ENCODE results near the gene TMEM170B.
"Not testable (repeated sequence)": the region's sequence is repeated elsewhere in the genome, so short reads cannot be mapped to it uniquely, and the experiment has no call there.

The TMEM170B gene

DNA sequence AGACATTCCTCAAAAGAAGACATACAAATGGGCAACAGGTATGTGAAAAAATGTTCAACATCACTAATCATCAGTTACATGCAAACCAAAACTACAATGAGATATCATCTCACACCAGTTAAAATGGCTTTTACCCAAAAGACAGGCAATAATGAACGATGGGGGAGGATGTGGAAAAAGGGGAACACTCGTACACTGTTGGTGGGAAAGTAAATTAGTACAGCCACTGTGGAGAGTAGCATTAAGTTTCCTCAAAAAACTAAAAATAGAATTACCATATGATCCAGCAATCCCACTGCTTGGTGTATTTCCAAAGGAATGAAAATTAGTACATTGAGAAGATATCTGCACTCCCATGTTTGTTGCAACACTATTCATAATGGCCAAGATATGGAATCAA is 8.6 kb upstream of the TMEM170B start:
- DNase-seq (ENCODE audit: low spot score): no peak

DNA sequence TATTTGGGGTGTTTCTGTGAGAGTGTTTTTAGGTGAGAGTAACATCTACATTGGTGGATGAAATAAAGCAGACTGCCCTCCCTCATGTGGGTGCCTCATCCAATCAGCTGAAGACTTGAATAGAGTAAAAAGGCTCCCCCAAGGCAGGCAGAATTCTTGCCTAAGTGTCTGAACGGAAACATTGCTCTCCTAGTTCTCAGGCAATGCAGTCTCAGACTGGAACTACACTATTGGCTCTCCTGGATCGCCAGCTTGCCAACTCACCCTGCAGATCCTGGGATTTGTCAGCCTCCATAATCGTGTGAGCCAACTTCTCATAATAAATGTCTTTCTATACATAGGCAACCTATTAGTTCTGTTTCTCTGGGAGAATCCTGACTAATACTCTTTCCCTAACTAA is 5.5 kb upstream of the TMEM170B start:
- DNase-seq (ENCODE audit: low spot score): no peak

DNA sequence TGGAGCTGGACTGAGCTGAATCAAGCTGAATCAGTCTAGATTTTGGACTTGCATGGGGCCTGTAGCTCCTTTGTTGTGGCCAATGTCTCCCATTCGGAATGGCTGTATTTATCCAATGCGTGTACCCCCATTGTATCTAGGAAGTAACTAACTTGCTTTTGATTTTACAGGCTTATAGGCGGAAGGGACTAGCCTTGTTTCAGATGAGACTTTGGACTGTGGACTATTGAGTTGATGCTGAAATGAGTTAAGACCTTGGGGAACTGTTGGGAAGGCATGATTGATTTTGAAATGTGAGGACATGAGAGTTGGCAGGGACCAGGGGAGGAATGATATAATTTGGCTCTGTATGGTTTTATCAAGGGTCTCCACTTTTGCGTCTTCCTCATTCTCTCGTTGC is 3.0 kb upstream of the TMEM170B start:
- DNase-seq (ENCODE audit: low spot score): no peak

DNA sequence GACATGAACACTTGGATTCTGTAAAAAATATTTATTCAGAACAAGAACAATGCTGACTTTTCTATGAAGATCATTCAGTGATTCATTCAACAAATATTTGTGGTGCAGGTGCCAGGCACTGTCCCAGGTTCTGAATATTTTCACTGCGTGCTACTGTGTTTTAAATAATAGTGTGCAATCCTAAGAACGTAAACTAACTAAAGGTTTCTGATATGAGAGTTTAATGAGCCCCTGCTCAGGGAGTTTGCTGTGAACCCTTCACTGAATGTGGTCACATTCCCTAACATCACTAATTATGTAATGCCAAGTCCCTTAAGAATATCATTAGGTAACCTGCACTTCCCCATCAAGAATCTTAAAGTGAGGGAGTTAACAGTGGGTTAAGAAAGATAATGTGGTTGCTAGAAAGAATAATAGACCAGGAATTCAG is 1.7 kb upstream of the TMEM170B start:
- no peak for DNase-seq (ENCODE audit: low spot score)

DNA sequence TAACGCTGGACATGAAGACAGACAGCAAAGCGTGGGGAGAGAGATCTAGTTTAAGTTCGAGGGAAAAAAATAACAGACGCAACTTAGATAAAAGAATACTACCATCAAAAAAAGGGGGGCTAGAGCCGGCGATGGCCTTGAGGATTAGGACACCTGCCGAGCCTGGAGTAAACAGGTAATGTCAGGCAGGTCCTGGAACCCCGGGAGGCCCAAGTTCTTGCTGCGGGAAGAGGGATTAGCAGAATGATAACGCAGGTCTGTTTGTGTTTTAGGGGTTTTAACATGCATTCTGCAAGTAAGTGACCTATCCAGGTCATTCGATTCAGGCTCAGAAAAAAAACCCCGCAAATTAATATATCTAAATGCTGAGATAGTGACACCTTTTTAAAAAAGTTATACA is 754 bp upstream of the TMEM170B start:
- no peak for DNase-seq (ENCODE audit: low spot score)

DNA sequence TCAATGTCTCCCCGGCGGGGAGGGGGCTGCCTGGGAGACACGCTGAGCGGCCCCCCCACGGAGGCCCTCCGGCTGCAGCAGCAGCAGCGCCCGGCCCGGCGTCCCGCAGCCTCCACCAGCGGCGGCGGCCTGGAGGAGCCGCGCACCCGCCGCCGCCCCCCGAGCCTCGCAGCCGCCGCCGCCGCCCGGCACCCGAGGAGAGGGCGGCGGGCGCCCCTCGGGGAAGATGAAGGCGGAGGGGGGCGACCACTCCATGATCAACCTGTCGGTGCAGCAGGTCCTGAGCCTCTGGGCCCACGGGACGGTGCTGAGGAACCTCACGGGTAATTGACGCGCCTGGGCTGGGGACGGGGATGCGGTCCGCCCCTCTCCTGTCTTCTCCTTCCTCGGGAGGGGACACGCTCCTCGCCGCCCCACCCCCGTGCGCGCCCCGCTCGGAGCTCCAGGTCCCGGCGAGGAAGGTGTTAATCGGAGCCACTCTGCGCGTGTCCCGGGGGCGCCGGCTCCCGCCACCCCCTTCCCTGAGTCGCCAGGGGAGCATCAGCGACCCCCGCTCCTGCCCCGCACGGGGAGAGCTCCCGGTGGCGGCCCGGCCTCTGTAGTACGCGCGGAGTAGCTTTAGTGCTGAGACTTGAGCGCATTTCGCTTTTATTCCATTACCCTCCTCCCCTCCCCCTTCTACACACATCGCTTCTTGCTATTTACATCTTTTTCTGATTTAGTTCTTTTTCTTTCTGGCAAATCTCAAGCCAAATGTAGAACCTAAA is 686 bp downstream of the TMEM170B start:
- peak; percentile 18 for DNase-seq (ENCODE audit: low spot score)

DNA sequence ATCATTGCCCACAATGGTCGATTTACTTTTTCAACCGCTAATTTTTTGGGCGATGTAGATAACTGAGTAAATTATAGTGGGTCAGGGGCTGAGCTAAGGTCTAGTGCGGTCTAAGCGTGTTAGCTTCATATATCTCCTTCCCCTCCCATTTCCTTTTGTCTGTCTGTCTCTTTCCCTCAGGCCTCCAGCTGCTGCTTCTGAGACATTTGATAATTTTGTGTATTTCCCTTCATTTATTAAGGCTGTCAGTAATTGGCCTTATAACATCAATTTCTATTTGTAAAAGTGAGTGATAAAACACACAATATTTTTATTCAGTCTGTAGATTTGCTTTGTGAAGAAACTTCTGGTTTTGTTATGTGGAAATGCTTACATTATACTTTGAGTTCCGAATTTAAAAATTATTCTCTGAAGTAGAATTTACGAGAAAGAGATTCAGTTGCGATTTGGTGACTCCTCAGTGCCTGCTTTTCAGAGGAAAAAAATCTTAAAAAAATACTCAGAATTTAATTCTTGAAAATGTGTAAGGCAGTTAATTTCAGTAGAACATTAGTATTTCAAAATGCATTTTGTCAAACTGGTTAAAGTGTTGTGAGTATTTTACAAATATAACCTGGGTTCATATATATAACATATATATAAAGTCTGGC is 1.4 kb downstream of the TMEM170B start:
- no peak for DNase-seq (ENCODE audit: low spot score)

DNA sequence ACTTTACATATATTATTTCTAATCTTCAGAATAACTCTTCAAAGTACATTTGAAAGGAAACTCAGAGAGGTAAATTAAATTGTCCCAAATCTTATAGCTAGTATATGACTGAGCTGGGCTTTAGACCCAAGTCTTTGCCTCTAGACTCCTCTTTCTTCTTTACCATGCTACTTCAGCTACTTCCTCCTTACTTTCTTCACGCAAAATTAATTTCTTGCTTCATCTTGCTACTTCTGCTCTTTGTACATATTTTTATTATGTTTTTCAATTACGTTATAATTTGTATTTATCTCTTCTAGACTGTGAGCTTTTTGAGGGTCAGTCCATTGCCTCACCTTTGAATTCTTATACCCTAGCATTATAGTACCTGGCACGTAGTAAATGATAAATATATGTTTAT is 5.3 kb downstream of the TMEM170B start:
- DNase-seq (ENCODE audit: low spot score): no peak

DNA sequence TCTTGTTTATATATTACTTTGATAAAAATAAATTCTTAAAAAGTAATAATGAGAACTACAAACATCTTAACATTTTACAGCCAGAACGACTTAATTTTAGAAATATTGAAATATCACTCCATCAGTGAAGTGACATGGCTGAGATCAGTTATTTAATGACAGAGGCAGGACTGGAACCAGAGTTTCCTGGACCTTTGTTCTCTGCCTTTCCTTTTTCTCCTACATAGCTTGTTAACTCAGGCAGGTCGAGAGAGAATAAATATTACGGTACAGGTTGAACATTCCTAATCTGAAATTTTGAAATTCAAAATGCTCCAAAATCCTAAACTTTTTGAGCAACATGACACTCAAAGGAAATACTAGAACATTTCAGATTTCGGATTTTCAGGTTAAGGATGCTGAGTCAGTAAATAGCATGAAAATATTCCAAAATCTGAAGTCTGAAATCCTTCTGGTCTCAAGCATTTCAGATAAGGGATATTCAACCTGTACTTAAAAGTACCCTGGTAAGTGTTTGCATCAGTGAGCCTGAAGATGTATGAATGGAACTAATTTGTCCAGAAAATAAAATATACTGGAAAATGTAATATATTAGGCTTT is 6.5 kb downstream of the TMEM170B start:
- DNase-seq (ENCODE audit: low spot score): no peak

DNA sequence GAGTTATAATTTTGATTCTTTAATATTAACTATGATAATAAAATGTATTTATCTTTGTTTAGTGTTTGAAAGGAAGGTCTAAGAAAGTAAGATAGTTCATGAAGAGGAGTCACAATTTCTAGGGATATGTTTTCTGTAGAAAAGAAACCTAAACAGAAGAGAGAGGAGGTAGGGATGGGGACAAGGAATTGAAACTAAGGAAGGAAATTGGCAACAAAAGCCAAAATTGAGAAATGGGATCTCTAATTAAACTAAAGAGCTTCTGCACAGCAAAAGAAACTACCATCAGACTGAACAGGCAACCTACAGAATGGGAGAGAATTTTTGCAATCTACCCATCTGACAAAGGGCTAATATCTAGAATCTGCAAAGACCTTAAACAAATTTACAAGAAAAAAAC is 10.3 kb downstream of the TMEM170B start:
- not testable (repeated sequence) for DNase-seq (ENCODE audit: low spot score)

DNA sequence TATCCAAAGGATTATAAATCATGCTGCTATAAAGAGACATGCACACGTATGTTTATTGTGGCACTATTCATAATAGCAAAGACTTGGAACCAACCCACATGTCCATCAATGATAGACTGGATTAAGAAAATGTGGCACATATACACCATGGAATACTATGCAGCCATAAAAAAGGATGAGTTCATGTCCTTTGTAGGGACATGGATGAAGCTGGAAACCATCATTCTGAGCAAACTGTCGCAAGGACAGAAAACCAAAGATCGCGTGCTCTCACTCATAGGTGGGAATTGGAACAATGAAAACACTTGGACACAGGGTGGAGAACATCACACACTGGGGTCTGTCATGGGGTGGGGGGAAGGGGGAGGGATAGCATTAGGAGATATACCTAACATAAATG is 11.0 kb downstream of the TMEM170B start:
- not testable (repeated sequence) for DNase-seq (ENCODE audit: low spot score)

DNA sequence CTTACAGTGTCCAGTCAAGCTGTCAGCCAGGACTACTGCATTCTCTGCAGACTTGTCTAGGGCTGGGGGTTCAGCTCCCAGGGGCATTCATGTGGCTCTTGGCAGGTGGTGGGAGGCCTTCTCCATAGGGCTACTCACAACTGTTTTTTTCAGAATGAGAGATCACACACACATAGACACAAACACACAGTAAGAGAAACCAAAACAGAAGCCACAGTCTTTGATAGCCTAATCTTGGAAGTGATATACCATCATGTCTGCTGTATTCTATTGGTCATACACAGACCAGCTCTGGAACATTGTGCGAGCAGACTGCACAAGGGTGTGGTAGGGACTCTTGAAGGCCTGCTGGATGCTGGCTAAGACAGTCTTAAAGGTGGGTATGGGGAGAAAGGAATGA is 13.5 kb downstream of the TMEM170B start:
- DNase-seq (ENCODE audit: low spot score): no peak

DNA sequence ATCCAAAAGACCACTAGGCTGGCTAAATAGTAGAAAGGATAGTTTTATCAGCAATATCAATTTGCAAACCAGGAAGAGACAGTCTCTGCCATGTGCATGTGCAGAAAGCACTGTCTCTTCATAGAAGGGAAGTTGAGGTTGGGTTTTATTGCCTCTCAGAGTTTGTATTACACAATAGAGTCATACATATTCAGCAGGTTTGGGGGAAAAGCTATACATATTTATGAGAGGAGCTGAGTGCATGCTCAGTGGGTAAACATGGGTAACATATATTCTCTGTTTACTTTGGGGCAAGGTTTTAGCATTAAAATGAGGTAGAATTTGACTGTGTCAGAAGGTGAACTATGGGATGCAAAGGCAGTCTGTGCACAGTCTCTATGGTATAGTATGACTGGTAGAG is 14.9 kb downstream of the TMEM170B start:
- no peak for DNase-seq (ENCODE audit: low spot score)

DNA sequence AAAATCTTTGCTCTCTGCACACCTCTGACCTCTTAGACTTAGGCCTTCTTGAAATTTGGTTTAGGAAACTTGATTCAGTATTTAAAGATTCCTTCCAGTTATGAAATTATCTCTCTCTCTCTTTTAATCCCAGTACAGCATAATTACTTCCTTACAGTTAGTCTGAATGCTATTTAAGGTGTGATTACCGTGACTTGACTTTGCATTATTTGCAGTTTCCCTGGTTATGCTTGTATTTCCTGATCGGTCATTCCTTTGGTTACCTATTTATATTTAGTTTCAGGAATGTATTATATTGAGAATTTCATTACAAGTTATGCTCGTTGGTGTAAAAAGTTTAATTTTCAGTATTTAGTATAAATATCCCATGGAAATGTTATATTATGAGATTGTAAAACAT is 16.3 kb downstream of the TMEM170B start:
- no peak for DNase-seq (ENCODE audit: low spot score)

DNA sequence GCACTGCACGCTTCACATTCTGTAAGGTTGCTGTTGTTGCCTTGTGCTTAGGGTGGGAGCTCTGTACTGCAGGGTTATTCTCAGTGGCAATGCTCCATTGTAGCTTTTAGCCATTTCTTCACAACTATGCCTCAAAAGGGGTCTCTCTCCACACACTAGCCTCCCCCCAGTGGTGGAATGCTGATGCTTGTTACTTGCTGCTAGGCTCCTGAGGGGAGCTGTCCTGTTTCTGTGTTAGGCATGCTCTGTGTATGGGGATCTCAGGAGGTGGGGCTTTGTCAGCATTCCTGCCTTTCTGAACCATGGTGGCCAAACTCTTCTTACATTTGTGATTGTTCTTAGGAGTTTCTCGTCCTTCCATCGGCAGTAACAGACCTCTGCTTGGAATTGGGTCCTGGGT is 18.8 kb downstream of the TMEM170B start:
- no peak for DNase-seq (ENCODE audit: low spot score)

DNA sequence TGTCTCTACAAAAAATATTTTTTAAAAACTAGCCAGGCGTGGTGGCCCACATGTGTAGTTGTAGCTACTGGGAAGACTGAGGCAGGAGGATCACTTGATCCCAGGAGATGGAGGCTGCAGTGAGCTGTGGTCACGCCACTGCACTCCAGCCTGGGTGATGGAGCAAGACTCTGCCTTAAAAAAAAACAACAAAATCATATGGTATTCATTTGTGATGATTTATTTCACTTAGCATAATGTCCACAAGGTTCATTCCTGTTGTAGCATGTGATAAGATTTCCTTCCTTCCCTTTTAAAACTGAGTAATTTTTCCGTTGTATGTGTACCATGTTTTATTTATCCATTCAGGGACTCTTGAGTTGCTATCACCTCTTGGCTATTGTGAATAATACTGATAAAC is 26.2 kb downstream of the TMEM170B start:
- DNase-seq (ENCODE audit: low spot score): no peak

DNA sequence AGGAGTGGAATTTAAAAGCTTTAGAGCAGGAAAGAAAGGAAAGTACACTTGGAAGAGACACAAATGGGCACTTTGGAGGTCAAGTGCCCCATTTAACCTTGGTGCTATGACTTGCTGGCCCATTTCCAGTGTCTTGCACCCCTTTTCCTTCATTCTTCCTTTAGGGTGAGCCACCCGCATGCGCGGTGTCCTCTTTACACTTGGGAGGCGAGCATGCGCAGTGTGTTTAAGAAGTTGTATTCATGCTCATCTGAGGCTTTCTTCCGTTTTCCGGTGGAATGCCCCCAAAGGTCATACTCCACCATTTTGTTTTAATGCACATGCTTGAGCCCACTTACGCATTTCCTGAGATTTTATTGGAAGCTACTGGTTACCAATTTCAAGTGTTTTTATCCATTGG is 29.1 kb downstream of the TMEM170B start:
- DNase-seq (ENCODE audit: low spot score): no peak

DNA sequence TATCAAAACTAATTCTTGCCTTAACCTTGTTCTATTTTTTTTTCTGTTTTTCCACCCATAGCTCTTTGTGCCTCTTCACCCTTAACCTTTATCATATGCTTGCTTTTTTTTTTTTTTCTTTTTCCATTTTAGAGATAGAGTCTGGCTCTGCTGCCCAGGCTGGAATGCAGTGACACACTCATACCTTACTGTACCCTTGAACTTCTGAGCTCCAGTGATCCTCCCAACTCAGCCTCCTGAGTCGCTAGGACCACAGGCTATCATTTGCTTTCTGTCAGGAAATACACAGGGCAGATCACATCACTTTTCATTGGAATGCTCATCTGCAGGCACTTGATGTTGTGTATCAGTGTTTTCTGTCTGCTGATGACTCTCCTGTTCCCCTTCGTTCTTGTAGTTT is 33.5 kb downstream of the TMEM170B start:
- no peak for DNase-seq (ENCODE audit: low spot score)

DNA sequence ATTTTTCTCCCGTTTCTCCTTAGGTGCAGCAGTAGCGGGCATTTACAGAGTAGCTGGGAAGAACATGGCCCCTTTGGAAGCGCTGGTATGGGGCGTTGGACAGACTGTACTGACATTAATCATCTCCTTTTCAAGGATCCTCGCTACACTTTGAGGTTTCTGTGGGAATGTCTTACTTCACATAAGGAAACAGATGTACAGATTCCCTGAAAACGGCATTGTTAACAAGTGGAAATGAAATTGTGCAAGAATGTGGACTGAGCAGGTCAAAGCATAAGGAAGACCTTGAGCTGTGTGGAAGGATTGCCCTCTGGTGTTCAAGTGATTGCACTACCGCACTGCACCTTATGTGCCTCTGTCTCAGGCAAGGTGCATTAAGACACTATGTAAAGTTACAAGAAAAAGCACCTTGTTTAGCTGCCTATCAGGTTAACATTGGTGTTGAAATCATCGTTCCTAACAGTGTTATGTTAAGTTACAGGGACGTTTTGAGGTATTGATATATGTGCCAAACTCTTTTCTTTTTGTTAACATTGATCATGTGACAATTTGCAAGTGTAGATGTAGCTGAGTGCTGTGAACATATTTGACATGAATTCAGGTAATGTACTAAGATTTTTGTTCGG is 38.0 kb downstream of the TMEM170B start:
- DNase-seq (ENCODE audit: low spot score): peak; percentile 32

DNA sequence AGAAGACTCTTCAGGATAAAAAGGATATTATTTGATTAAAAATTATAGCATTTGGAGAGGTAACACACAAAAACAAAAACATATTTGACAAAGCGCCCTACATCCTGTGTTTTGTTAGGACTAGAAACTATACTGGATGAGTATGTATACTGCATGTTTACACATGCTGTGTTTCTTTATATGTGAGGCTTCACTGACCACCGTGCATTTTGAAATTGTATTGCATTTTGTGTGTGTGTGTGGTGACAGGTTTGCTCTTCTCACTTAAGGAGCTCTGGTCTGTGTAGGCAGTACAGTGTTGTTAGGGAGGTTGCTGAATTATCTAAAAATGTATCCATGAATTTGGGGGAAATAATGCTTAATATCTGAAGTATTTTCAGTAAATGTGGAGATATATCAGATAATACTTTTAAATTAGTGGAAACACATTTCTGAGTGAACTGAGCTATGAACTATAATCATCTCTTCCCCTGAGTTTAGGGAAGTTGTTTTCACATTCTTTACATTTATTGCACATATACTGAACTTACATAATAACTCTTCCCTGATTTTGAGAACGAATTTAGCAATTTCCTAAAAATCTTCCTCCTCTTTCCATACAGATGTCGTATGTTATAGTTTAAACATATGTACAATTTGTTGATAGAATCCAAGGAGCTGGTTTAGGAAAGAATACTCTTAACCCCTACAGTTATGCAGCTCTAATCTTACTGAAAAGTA is 43.3 kb downstream of the TMEM170B start:
- DNase-seq (ENCODE audit: low spot score): no peak

DNA sequence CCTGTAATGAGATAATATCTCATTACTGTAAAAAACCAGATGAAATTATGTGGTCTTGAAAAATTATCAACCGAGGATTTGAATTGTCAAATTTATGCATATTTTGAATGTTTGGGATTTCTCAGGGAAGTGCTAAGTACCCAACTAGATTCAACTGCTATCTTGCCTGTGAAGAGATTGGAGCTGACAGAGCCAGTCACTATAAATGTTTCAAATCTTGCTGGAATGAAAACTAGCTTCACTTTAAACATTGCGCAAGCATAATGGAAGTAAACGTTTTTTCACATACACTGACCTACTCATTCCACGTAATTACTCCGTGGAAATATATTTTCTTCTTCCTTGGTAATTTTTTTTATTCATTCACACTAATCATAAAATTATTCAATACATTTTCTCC is 46.7 kb downstream of the TMEM170B start:
- no peak for DNase-seq (ENCODE audit: low spot score)

DNA sequence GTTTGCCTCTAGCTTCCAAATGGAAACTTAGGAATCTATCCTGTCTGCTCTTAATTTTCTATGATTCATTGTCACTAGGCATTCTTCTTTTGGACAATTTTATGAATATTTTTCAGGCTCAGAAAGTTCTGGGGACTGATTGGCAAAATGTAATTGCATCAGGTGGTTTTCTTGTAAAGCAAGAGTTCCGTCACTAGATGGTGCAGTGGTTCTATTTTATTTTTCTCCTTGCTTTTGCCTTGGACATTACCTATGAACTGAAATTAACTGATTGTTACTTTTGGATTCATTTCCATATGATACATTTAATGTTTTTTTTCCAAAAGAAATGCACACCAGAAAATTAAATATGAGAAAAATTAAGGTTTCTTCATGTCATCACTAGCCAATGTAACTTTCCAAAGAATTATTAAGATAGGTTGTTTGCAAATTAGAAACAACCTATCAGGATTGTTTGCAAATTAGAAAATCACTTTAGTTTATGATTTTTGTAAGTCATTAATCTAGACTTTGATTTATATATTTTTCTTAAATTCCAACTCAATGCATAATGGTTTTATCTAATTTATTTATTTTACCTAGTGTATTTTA is 48.0 kb downstream of the TMEM170B start:
- DNase-seq (ENCODE audit: low spot score): peak; percentile 32

All from HuH-7 (cell line).